Loucy (cell line): ENCODE results near the gene NAV2.

Experiments
- H2AFZ ChIP-seq: fragments of 200-600 bp; sonication (generic); 2 replicates; pipeline ENCODE4 v1.6.0; 2016; ENCODE audit warnings: antibody characterized with exemption, mild to moderate bottlenecking, low read length, moderate library complexity
- H3F3A ChIP-seq: fragments of 200-600 bp; 2 replicates; pipeline ENCODE4 v1.6.0; 2016; ENCODE audit warnings: antibody characterized with exemption, low read depth, mild to moderate bottlenecking
- H3K27me3 ChIP-seq: fragments of 200-600 bp; sonication (generic); 2 replicates; pipeline ENCODE4 v1.6.1; 2014; ENCODE audit warnings: low read length, mild to moderate bottlenecking; ENCODE audit not compliant: insufficient read depth, poor library complexity, severe bottlenecking
- H3K36me3 ChIP-seq: fragments of 200-600 bp; sonication (generic); 2 replicates; pipeline ENCODE4 v1.6.1; 2016; ENCODE audit warnings: low read length; ENCODE audit not compliant: insufficient read depth
- H3K4me1 ChIP-seq: fragments of 200-600 bp; sonication (generic); 2 replicates; pipeline ENCODE4 v1.5.1; 2014; ENCODE audit warnings: low read length, mild to moderate bottlenecking; ENCODE audit not compliant: insufficient read depth, poor library complexity, severe bottlenecking
- H3K4me2 ChIP-seq: fragments of 200-600 bp; sonication (generic); 2 replicates; pipeline ENCODE4 v1.6.0; 2014; ENCODE audit warnings: antibody characterized with exemption, low read length, low read depth, mild to moderate bottlenecking; ENCODE audit not compliant: poor library complexity, severe bottlenecking
- H3K4me3 ChIP-seq: fragments of 200-600 bp; sonication (generic); 2 replicates; pipeline ENCODE4 v1.5.1; 2014; ENCODE audit warnings: low read length, mild to moderate bottlenecking, mixed read lengths; ENCODE audit not compliant: poor library complexity, severe bottlenecking
- H3K79me2 ChIP-seq: fragments of 200-600 bp; sonication (generic); 2 replicates; pipeline ENCODE4 v1.6.1; 2014; ENCODE audit warnings: low read length; ENCODE audit not compliant: insufficient read depth
- H3K9ac ChIP-seq: fragments of 200-600 bp; sonication (generic); 2 replicates; pipeline ENCODE4 v1.6.0; 2014; ENCODE audit warnings: mild to moderate bottlenecking, low read depth, low read length, moderate library complexity; ENCODE audit not compliant: poor library complexity, severe bottlenecking
- H3K9me2 ChIP-seq: fragments of 200-600 bp; sonication (generic); replicated peaks from 2 replicates; pipeline ENCODE4 v1.6.1; 2016; ENCODE audit warnings: low read depth, low read length, mixed read lengths
- H3K9me3 ChIP-seq: fragments of 200-600 bp; sonication (generic); 2 replicates; pipeline ENCODE4 v1.6.1; 2014; ENCODE audit warnings: mild to moderate bottlenecking, antibody characterized with exemption, low read length, low read depth; ENCODE audit not compliant: insufficient read depth
- H4K20me1 ChIP-seq: fragments of 200-600 bp; sonication (generic); 2 replicates; pipeline ENCODE4 v1.6.0; 2014; ENCODE audit warnings: antibody characterized with exemption, low read length, mild to moderate bottlenecking; ENCODE audit not compliant: insufficient read depth, poor library complexity, severe bottlenecking
- EZH2phosphoT487 ChIP-seq: fragments of 200-600 bp; IDR thresholded peaks from 2 replicates; pipeline ENCODE4 v1.6.1; 2018; ENCODE audit warnings: antibody characterized with exemption, mild to moderate bottlenecking, moderate library complexity, borderline replicate concordance
- TF ChIP-seq, protein P1 (sequence below): fragments of 200-600 bp; sonication (generic); conservative IDR thresholded peaks from 2 replicates; pipeline ENCODE4 v1.5.1; 2014; ENCODE audit warnings: mild to moderate bottlenecking, antibody characterized with exemption, low read length

The NAV2 gene

DNA sequence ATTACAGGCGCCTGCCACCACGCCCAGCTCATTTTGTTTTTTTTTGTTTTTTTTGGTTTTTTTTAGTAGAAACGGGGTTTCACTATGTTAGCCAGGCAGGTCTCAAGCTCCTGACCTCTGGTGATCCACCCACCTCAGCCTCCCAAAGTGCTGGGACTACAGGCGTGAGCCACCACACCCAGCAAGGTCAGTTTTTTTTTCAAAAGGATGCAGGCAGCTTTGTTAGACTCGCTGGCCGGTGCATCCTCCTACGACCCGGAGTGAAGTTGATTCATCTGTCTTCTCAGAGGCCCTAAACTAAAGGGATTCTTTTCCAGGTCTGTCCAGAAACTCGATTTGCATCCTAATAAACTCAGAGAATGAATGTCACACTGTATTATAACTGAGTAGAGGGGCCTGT lies 265.3 kb downstream of the NAV2 start:
- H3K4me2 ChIP-seq, result no peak overlapping the region
- H3K4me1 ChIP-seq, result no peaks in the 10 kb centered on the region

DNA sequence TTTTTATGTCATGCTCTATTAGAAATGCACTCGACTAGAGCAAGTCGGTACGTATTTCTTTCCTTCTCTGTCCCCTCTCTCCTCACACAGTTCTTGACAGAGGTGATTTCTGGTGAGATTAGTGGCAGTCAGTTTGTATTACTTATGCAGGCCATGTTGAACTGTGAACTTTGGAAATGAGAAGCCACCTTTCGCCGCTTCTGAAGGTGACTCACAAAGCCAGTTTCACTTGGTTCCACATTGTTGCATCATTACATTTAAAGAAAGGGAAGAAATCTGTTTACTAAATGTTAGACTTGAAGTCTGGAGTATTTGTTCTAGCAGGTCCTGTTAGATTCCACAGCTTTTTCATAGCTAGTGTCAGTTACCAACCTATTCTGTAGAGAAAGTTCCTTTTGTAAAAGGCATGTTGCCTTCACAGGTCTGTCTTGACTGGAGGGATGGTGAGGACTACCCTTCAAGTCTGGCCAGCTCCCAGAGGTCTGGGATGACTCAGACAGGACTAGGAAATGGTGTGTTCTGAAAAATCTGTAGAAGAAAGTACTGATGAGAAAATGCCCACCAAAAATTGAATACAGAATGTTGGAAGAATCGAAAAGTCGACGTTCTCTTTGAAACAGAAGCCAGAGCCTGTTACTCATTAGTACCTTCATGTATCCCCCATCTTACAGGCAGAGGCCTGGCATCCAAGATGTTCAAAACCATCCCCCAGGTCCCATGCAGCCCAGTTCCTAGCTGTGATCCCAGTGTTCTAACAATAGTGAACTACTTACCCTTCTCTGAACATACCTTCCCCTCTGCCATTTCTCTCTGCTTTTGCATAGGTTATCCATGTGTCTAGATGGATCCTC lies 266.3 kb downstream of the NAV2 start:
- no peaks in the 10 kb centered on the region for H3F3A ChIP-seq
- no peaks in the 10 kb centered on the region for H4K20me1 ChIP-seq
- no peak overlapping the region for H3K9ac ChIP-seq
- H3K79me2 ChIP-seq, result no peaks in the 10 kb centered on the region
- TF ChIP-seq, protein P1, sequence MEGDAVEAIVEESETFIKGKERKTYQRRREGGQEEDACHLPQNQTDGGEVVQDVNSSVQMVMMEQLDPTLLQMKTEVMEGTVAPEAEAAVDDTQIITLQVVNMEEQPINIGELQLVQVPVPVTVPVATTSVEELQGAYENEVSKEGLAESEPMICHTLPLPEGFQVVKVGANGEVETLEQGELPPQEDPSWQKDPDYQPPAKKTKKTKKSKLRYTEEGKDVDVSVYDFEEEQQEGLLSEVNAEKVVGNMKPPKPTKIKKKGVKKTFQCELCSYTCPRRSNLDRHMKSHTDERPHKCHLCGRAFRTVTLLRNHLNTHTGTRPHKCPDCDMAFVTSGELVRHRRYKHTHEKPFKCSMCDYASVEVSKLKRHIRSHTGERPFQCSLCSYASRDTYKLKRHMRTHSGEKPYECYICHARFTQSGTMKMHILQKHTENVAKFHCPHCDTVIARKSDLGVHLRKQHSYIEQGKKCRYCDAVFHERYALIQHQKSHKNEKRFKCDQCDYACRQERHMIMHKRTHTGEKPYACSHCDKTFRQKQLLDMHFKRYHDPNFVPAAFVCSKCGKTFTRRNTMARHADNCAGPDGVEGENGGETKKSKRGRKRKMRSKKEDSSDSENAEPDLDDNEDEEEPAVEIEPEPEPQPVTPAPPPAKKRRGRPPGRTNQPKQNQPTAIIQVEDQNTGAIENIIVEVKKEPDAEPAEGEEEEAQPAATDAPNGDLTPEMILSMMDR, result no peak
- no peak for TF ChIP-seq EZH2phosphoT487
- H2AFZ ChIP-seq, result no peak overlapping the region
- no peaks in the 10 kb centered on the region for H3K27me3 ChIP-seq
- H3K4me2 ChIP-seq, result no peak overlapping the region
- no peaks in the 10 kb centered on the region for H3K36me3 ChIP-seq
- no peaks in the 10 kb centered on the region for H3K9me3 ChIP-seq
- H3K4me3 ChIP-seq, result no peak overlapping the region
- no peaks in the 10 kb centered on the region for H3K9me2 ChIP-seq
- no peaks in the 10 kb centered on the region for H3K4me1 ChIP-seq

More for the DNA sequence above, 265.3 kb downstream of the NAV2 start:
- H3K9me2 ChIP-seq, result no peaks in the 10 kb centered on the region
- H3K36me3 ChIP-seq, result no peaks in the 10 kb centered on the region
- no peak overlapping the region for H3K9ac ChIP-seq
- no peaks in the 10 kb centered on the region for H4K20me1 ChIP-seq
- H3K4me3 ChIP-seq, result no peak overlapping the region
- TF ChIP-seq, protein P1, result no peak
- no peak for TF ChIP-seq EZH2phosphoT487
- H3K27me3 ChIP-seq, result no peaks in the 10 kb centered on the region
- H3K9me3 ChIP-seq, result no peaks in the 10 kb centered on the region
- H3F3A ChIP-seq, result no peaks in the 10 kb centered on the region
- H2AFZ ChIP-seq, result no peak overlapping the region
- H3K79me2 ChIP-seq, result no peaks in the 10 kb centered on the region

DNA sequence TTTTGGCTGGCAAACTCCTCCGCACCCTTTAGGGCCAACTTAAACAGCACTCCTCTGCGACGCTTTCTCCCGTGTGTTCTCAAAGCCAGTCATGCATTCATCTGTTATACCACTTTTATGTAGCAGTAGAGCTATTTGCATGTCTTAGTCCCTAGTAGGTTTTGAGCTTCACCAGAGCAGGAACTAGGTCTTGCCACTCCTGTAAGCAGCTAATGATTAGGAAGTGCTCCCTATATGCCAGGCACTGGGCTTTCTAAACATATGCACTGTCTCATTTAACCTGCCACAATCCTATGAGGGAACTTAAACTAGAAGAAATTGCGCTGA lies 266.8 kb downstream of the NAV2 start:
- Histone ChIP-seq H4K20me1 (no peaks in the 10 kb centered on the region), H3K36me3 (no peaks in the 10 kb centered on the region), H3F3A (no peaks in the 10 kb centered on the region), H3K9me2 (no peaks in the 10 kb centered on the region), H3K4me2 (no peak overlapping the region), H3K27me3 (no peaks in the 10 kb centered on the region), H3K4me1 (no peaks in the 10 kb centered on the region), H3K9ac (no peak overlapping the region), H3K9me3 (no peaks in the 10 kb centered on the region), H3K79me2 (no peaks in the 10 kb centered on the region), H2AFZ (no peak overlapping the region), H3K4me3 (no peak overlapping the region)
- TF ChIP-seq EZH2phosphoT487, result no peak
- TF ChIP-seq, protein P1, result no peak
